Germinal center (tissue), 1 donor: ENCODE results near the gene CELF3.

ENCODE experiments used
- DNase-seq: peaks from one replicate; pipeline ENCODE4 v3.0.0; 2012; ENCODE audit warnings: mixed read lengths, low spot score

Gene CELF3

GRCh38 chr1:151720974-151721787 lies 4.6 kb upstream of the CELF3 start, which contains the start of gene RIIAD1:
Gene RIIAD1 (plus strand): TSS chr1:151721522. CDS start chr1:151721537, 15 bp downstream.
- DNase-seq: peak; percentile 88

DNA sequence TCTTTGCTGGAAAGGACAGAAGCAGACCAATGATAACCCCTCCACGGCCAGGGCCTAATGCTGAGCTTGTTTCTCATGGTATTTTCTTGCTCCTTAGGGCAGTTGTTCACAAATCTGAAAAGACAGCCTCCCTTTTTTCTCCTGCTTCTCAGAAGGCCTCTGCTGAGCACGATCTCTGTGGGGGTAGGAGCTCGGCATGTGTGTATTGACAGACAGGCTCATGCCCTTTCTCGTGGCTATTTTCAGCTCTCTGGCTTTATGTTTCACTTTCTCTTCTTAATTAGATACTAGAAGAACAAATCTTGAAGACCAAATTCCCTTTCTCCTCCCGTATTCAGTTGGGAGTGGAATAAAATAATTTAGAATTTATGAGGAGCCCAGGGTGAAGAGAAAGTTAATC lies 4.0 kb upstream of the CELF3 start:
- no peak for DNase-seq

DNA sequence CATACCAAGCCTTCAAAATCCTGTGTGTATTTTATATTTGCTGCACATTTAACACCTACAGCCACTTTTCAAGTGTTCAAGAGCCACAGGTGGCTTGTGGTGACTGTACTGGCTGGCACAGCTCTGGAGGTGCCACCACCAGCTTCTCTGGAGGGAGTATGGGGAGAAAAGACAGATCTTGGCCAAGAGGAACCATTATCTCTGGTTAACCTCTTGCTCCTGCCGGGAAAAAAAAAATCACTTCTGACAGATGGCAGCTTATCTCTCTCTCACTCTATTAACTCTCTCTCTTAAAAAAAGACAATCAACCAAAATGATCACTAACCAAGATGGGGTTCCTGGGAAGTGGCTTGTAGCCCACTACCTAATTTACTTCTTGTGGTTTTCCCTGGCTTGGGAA lies 3.5 kb upstream of the CELF3 start:
- no peak for DNase-seq

GRCh38 chr1:151718666-151719065 lies 2.1 kb upstream of the CELF3 start:
- DNase-seq: no peak

GRCh38 chr1:151718011-151718431 lies 1.4 kb upstream of the CELF3 start:
- no peak for DNase-seq

DNA sequence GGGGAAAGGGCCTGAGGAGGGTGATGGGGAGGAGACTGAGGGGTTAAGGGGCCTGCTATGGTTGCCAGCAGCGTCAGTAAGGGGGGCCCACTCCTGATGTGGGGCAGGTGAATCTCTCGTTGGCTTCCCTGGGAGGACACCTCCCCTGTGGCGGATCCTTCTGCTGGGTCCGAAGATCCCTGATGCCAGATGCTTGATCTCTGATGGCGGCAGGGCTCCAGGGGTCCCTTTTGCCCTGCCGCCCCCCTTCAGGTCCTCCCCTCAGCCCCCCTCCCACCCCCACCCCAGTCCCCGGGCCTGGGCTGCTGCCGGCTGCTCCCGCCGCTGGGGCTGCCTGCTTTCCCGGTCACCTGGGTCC lies 219 bp downstream of the CELF3 start:
- no peak for DNase-seq

DNA sequence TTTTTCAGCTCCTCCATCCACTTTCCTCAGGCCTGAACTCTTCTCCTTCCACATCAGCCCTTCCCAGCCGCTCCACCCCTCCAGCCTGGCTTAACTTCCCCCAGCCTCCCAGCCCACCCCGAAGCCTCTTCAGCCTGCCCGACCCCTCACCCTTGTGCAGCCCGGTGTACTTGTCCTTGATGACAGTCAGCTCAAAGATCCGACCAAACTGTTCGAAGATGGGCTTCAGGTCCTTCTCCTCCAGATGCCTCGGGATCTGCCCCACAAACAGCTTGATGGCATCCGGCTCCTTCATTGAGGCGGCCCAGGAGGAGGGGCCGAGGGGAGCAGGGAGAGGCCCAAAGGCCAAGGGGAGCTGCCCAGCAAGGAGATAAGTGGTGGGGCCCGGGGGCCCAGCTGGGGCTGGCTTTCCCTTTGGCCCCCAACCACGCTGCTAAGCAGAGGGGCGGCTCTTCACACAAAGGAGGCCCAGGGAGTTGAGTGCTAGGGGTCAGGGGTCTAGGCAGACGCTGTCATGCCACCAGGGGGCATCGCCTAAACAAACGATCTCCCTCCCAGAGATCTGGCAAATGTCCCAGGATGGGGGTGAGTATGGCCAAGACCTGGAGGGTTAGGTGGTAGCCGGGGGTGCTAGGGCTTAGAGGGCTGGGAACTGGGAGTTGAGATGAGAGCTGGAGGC lies 738 bp downstream of the CELF3 start:
- DNase-seq: no peak

- DNase-seq: no peak
Measured at GRCh38 chr1:151714820-151715725, 1.5 kb downstream of the CELF3 start.

GRCh38 chr1:151713874-151714273 lies 2.7 kb downstream of the CELF3 start:
- DNase-seq: no peak

DNA sequence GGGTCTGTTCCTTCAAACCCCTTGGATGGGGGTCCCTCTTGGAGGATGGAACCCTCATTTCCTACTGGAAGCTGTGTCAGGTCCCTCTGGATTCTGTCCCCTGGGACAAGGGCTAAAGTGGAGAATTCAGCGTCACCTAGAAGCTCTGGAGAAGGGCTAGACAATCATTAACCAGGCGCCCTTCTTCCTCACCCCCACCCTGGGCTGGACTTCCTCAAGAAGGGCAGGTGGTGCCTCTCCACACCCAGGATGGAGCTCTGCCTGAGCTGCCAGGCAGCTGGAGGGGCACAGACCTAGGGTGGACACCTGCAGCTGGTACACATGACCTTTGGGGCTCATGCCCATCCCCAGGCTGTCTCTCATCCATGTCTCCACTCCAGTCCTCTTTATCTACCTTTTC lies 3.6 kb downstream of the CELF3 start:
- DNase-seq: no peak

- DNase-seq: no peak
Measured at GRCh38 chr1:151711951-151712350, 4.7 kb downstream of the CELF3 start.

DNA sequence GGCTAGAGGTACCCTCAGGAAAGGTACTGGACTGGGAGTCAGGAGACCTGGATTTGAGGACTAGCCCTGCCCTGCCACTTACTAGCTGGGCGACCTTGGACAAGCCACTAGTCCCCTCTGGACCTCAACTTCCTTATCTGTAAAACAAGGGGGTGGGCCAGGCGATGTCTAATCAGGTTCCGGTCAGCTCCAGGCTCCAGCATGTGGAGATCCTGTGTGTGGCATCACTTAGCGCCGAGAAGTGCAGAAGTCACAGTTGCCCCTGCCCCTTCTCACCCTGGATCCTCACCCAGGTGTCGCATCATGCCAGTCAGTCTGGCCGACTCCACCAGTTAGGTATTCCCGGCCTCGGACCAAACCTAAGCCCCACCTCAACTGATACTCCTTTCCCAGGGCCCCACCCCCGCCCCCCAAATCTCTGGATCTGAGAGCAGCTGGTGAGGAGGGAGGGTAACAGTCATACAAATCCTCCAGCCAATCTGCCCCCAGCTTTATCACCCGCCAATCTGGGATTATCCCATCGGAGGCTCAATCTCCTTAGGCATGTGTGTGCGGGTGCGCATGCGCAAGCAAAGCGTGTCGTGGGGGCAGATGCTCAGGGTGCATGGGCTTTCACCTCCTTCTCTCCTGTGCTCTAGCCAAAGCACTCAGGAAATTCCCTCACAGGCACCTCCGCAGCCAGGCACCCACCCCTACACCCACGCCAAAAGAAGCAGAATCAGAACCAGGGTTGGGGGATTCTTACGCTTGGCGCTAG lies 5.4 kb downstream of the CELF3 start:
- no peak for DNase-seq

- no peak for DNase-seq
Measured at GRCh38 chr1:151710187-151710840, 6.3 kb downstream of the CELF3 start.

GRCh38 chr1:151708891-151709290 lies 7.7 kb downstream of the CELF3 start:
- DNase-seq: no peak

GRCh38 chr1:151707541-151708065 lies 9.0 kb downstream of the CELF3 start:
- DNase-seq: no peak

GRCh38 chr1:151706464-151707415 lies 9.9 kb downstream of the CELF3 start:
- DNase-seq: no peak

DNA sequence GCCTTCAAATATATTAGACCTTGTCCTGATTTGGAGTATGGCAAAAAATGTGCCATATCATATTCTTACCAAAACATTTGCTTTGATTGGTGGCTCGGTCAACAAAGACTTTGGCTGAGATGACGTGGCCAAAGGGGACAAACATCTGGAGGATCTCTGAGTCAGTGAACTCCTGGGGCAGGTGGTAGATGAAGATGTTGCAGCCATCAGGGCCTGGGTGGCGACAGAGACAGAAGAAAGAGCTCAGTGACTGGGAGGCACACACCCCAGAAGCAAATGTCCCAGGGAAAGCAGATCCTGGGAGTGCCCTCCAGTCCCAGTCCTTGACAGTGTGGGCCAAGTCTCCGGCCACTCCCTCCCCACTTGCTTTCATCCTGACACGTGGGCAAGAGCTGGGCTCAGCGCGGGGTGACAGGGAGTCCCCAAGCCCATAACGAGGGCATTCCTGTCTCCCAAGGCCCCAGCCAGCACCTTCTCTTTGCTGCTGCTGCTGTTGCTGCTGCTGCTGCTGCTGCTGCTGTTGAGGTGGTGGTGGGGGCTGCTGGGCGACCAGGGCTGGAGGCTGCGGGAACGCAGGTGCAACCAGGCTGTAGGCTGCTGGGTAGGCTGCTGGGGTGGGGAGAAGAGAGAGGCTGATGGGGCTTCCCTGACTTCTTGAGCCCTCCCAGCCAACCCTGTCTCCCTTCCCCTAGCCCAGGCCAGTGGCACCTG lies 10.7 kb downstream of the CELF3 start:
- no peak for DNase-seq

DNA sequence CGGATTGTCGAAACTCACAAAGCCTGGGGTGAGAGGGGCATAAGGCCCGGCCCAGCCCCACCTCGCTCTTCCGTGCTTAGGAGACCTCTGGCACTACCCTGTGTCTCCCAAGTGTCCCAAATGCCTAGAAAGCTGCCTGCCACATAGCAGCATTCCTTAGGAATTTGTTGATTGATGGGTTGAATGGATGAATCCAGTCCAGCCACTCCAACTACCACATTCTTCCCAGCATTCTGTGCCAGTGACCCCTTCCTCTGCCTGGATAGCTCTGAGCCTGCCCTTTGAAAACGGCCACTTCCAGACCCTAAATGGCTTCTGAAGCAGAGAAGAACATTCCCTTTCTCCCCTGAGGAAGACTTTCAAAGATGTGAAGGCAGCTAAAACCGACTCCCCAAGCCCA lies 11.5 kb downstream of the CELF3 start:
- no peak for DNase-seq

DNA sequence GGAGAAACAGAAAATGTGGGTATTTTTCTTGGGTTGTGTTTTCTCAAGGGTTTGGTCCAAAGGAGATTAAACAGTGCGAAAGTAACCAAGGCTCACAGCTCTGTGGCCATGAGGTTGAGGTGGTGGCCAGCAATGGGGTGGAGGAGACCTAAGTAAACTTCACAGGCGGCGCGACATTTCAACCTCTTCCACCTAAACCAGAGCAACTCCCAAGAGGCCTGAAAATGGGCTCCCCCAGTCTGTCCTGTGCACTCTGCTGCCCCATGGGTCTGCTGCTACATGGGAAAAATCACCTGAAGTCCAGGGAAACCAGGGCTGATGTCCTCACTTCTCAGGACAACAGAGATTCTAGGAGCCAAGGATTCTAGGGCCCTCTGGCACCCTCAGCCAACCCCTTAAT lies 12.4 kb downstream of the CELF3 start:
- no peak for DNase-seq
